DOHH2 (cell line): ENCODE results near the gene TMEM181.

Experiments used
- EZH2phosphoT487 ChIP-seq: fragments of 200-600 bp; sonication (generic); IDR thresholded peaks from 2 replicates; pipeline ENCODE4 v1.6.1; 2017; ENCODE audit warnings: borderline replicate concordance, mild to moderate bottlenecking, antibody characterized with exemption, low read length, moderate library complexity, mixed read lengths
- TF ChIP-seq, protein P1 (sequence below): fragments of 200-600 bp; sonication (generic); IDR thresholded peaks from one replicate; pipeline ENCODE4 v1.5.1; 2014; ENCODE audit warnings: antibody characterized with exemption, mild to moderate bottlenecking, low read depth, low read length; ENCODE audit not compliant: poor library complexity, severe bottlenecking

DNA sequence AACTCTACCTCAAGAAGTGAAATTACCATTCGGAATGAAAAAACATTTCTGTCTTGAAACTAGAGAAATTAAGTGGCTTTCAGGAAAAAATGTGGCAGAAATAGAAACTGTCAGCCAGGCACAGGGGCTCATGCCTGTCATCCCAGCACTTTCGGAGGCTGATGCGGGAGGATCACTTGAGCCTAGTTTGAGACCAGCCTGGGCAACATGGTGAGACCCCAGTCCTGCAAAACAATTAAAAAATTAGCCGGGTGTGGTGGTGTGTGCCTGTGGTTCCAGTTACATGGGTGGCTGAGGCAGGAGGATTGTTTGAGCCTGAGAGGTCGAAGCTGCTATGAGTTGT, 7.1 kb upstream of the TMEM181 start:
- no peak for TF ChIP-seq EZH2phosphoT487
- TF ChIP-seq, protein P1, sequence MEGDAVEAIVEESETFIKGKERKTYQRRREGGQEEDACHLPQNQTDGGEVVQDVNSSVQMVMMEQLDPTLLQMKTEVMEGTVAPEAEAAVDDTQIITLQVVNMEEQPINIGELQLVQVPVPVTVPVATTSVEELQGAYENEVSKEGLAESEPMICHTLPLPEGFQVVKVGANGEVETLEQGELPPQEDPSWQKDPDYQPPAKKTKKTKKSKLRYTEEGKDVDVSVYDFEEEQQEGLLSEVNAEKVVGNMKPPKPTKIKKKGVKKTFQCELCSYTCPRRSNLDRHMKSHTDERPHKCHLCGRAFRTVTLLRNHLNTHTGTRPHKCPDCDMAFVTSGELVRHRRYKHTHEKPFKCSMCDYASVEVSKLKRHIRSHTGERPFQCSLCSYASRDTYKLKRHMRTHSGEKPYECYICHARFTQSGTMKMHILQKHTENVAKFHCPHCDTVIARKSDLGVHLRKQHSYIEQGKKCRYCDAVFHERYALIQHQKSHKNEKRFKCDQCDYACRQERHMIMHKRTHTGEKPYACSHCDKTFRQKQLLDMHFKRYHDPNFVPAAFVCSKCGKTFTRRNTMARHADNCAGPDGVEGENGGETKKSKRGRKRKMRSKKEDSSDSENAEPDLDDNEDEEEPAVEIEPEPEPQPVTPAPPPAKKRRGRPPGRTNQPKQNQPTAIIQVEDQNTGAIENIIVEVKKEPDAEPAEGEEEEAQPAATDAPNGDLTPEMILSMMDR, result no peak
